Measurements from ENCODE around the gene TSFM.

The TSFM gene

GRCh38 chr12:57776247-57776587 is 6.4 kb upstream of the TSFM start:
- no peak overlapping the region for H3K4me3 ChIP-seq (ENCODE audit: low read length)
- no peak for TF ChIP-seq CTCF (conservative IDR thresholded peaks at IDR 0.05; ENCODE audit: low read depth, low read length)
- DNase-seq (ENCODE audit: low read depth): no peak

- DNase-seq (ENCODE audit: low read depth): no peak
- no peak for TF ChIP-seq CTCF (conservative IDR thresholded peaks at IDR 0.05; ENCODE audit: low read depth, low read length)
- no peak overlapping the region for H3K4me3 ChIP-seq (ENCODE audit: low read length)
These were observed 5.2 kb upstream of the TSFM start for GRCh38 chr12:57777367-57777766.

- no peak overlapping the region for H3K4me3 ChIP-seq (ENCODE audit: low read length)
- no peak for TF ChIP-seq CTCF (conservative IDR thresholded peaks at IDR 0.05; ENCODE audit: low read depth, low read length)
- DNase-seq (ENCODE audit: low read depth): no peak
These were observed 4.7 kb upstream of the TSFM start for GRCh38 chr12:57777911-57778310.

- DNase-seq (ENCODE audit: low read depth): no peak
- TF ChIP-seq CTCF (conservative IDR thresholded peaks at IDR 0.05; ENCODE audit: low read depth, low read length): no peak
- no peak overlapping the region for H3K4me3 ChIP-seq (ENCODE audit: low read length)
These were observed 2.9 kb upstream of the TSFM start for GRCh38 chr12:57779736-57780135.

- no peak for TF ChIP-seq CTCF (conservative IDR thresholded peaks at IDR 0.05; ENCODE audit: low read depth, low read length)
- H3K4me3 ChIP-seq (ENCODE audit: low read length): no peak overlapping the region
- no peak for DNase-seq (ENCODE audit: low read depth)
These were observed 2.2 kb upstream of the TSFM start for GRCh38 chr12:57780284-57780897.

- H3K4me3 ChIP-seq (ENCODE audit: low read length): no peak overlapping the region
- no peak for TF ChIP-seq CTCF (conservative IDR thresholded peaks at IDR 0.05; ENCODE audit: low read depth, low read length)
- DNase-seq (ENCODE audit: low read depth): no peak
These were observed 1.3 kb upstream of the TSFM start for GRCh38 chr12:57781244-57781643.

- H3K4me3 ChIP-seq (ENCODE audit: low read length): no peak overlapping the region
- no peak for TF ChIP-seq CTCF (conservative IDR thresholded peaks at IDR 0.05; ENCODE audit: low read depth, low read length)
- no peak for DNase-seq (ENCODE audit: low read depth)
These were observed 786 bp upstream of the TSFM start for GRCh38 chr12:57781801-57782200.
